HCT116 (cell line): ENCODE results near the gene MTUS2.

ENCODE experiments used
- EZH2 ChIP-seq: fragments of 200-600 bp; sonication (generic); IDR thresholded peaks from 2 replicates; pipeline ENCODE4 v1.6.1; 2017; ENCODE audit warnings: antibody characterized with exemption, mixed run types
- MAX ChIP-seq: IDR thresholded peaks from 2 replicates; pipeline ENCODE4 v1.6.1; 2012
- POLR2A ChIP-seq: IDR thresholded peaks from 2 replicates; pipeline ENCODE4 v1.7.0; 2011; ENCODE audit warnings: borderline replicate concordance; ENCODE audit not compliant: insufficient read depth, insufficient read length; ENCODE audit errors: extremely low read depth
- POLR2AphosphoS5 ChIP-seq: IDR thresholded peaks from 2 replicates; pipeline ENCODE4 v1.6.1; 2011; ENCODE audit warnings: mild to moderate bottlenecking, low read depth, low read length, moderate library complexity
- TF ChIP-seq, protein P1 (sequence below): IDR thresholded peaks from 2 replicates; pipeline ENCODE4 v1.6.1; 2012
- TF ChIP-seq, protein P2 (sequence below), 3 experiments: fragments of 200-600 bp in 1 of 3; sonication (generic) in 1 of 3; IDR thresholded peaks in 2 of 3; conservative IDR thresholded peaks in 1 of 3; 2 replicates each; pipeline ENCODE4 v1.5.1; 2012 to 2017; ENCODE audit warnings: low read depth in 2 of 3, low read length in 2 of 3, antibody characterized with exemption in 1 of 3, borderline replicate concordance in 1 of 3, control low read depth in 1 of 3, mild to moderate bottlenecking in 1 of 3, mixed read lengths in 1 of 3, mixed run types in 1 of 3, moderate library complexity in 1 of 3; ENCODE audit not compliant: insufficient read depth in 1 of 3

GRCh38 chr13:29005035-29005762 lies 185.1 kb downstream of the MTUS2 start:
- TF ChIP-seq, protein P1, sequence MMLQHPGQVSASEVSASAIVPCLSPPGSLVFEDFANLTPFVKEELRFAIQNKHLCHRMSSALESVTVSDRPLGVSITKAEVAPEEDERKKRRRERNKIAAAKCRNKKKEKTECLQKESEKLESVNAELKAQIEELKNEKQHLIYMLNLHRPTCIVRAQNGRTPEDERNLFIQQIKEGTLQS, result no peak
- no peak for TF ChIP-seq MAX
- TF ChIP-seq, protein P2, sequence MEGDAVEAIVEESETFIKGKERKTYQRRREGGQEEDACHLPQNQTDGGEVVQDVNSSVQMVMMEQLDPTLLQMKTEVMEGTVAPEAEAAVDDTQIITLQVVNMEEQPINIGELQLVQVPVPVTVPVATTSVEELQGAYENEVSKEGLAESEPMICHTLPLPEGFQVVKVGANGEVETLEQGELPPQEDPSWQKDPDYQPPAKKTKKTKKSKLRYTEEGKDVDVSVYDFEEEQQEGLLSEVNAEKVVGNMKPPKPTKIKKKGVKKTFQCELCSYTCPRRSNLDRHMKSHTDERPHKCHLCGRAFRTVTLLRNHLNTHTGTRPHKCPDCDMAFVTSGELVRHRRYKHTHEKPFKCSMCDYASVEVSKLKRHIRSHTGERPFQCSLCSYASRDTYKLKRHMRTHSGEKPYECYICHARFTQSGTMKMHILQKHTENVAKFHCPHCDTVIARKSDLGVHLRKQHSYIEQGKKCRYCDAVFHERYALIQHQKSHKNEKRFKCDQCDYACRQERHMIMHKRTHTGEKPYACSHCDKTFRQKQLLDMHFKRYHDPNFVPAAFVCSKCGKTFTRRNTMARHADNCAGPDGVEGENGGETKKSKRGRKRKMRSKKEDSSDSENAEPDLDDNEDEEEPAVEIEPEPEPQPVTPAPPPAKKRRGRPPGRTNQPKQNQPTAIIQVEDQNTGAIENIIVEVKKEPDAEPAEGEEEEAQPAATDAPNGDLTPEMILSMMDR (IDR thresholded peaks at IDR 0.05 in 2 of 3, conservative IDR thresholded peaks at IDR 0.05 in 1 of 3; ENCODE audit: borderline replicate concordance in 1 of 3, insufficient read depth in 1 of 3, low read depth in 2 of 3, low read length in 2 of 3), result no peak
- no peak for TF ChIP-seq POLR2AphosphoS5
- TF ChIP-seq POLR2A, result no peak
- TF ChIP-seq EZH2, result no peak
